K562 (cell line): ENCODE results near the gene SLC48A1. TPM values are rescaled to one million over a fixed set of nuclear protein-coding genes. Genes with fewer than 3 reads are reported as not detected.

Experiments used
- HDAC1 ChIP-seq, 2 experiments: fragments of 450-650 bp; IDR thresholded peaks; 2 replicates each; pipeline ENCODE4 v1.6.1; 2016 to 2017; ENCODE audit warnings: inconsistent platforms in 1 of 2, mild to moderate bottlenecking in 1 of 2, moderate library complexity in 1 of 2
- KHSRP ChIP-seq: fragments of 450-650 bp; IDR thresholded peaks from 2 replicates; pipeline ENCODE4 v1.6.1; 2017
- MNT ChIP-seq, 2 experiments: fragments of 450-650 bp; conservative IDR thresholded peaks; 2 replicates each; pipeline ENCODE4 v1.6.1; 2017; ENCODE audit warnings: mild to moderate bottlenecking in 2 of 2, moderate library complexity in 2 of 2
- MTA3 ChIP-seq: fragments of 450-650 bp; formaldehyde crosslinking; IDR thresholded peaks from 2 replicates; pipeline ENCODE4 v1.6.1; 2017; ENCODE audit warnings: mild to moderate bottlenecking, borderline replicate concordance
- SAFB2 ChIP-seq: fragments of 200-400 bp; formaldehyde crosslinking; IDR thresholded peaks from 2 replicates; pipeline ENCODE4 v1.6.1; 2018; ENCODE audit warnings: borderline replicate concordance, low read length, low read depth, moderate library complexity; ENCODE audit not compliant: severe bottlenecking
- SMARCB1 ChIP-seq: IDR thresholded peaks from 2 replicates; pipeline ENCODE4 v1.6.1; 2011; ENCODE audit warnings: improper control_type of control experiment, low read depth; ENCODE audit not compliant: insufficient read length
- UBTF ChIP-seq, 2 experiments: IDR thresholded peaks; 2 replicates each; pipeline ENCODE4 v1.6.1; 2012; ENCODE audit warnings: improper control_type of control experiment in 2 of 2, low read depth in 2 of 2, low read length in 2 of 2, borderline replicate concordance in 1 of 2
- USF2 ChIP-seq: sonication (generic); formaldehyde crosslinking; IDR thresholded peaks from 2 replicates; pipeline ENCODE4 v1.5.0; 2020; ENCODE audit warnings: missing genetic modification reagents
- ZNF140 ChIP-seq: fragments of 250-450 bp; sonication (Bioruptor Pico); IDR thresholded peaks from 2 replicates; pipeline ENCODE4 v1.8.0; 2021; ENCODE audit warnings: moderate library complexity, mild to moderate bottlenecking, inconsistent platforms
- ZNF282 ChIP-seq: sonication (generic); formaldehyde crosslinking; IDR thresholded peaks from 2 replicates; pipeline ENCODE4 v1.8.1; 2023; ENCODE audit warnings: missing genetic modification reagents
- ZNF592 ChIP-seq: fragments of 450-650 bp; IDR thresholded peaks from 2 replicates; pipeline ENCODE4 v1.6.1; 2017; ENCODE audit warnings: antibody characterized with exemption, mild to moderate bottlenecking
- ZNF764 ChIP-seq: fragments of 250-450 bp; sonication (Bioruptor Pico); IDR thresholded peaks from 2 replicates; pipeline ENCODE4 v1.4.0; 2020; ENCODE audit warnings: low read depth, mild to moderate bottlenecking, moderate library complexity
- polyA plus RNA-seq, 8 experiments: library from polyadenylated mRNA; depleted of rRNA in 4 of 8; stranded (reverse) in 5 of 8; unstranded in 3 of 8; fragments of >200 nt; fragmentation: Nextera tagmentation in 2 of 8; fragmentation: Illumina TruSeq in 1 of 8; extraction: Ambion mirVana in 2 of 8; extraction: Trizol in 1 of 8; gene quantifications; 2 replicates each; pipeline versions ENCODE4 v1.2.1 to v1.2.3, GENCODE V29; 2011 to 2014; ENCODE audit warnings: inconsistent platforms in 1 of 8, missing spikeins in 1 of 8
- total RNA-seq, 7 experiments: library from RNA; depleted of rRNA in 6 of 7; stranded (reverse); fragments of >200 nt in 6 of 7; fragmentation: Illumina TruSeq in 2 of 7; extraction: Trizol in 2 of 7; gene quantifications; 2 replicates each; pipeline versions ENCODE4 v1.2.1 to v1.2.3, GENCODE V29; 2011 to 2021; ENCODE audit warnings: low replicate concordance in 1 of 7
- TF ChIP-seq, protein P1 (sequence below), 3 experiments: fragments of 200-800 bp in 1 of 3; fragments of 250-450 bp in 1 of 3; fragments of 450-650 bp in 1 of 3; sonication (Bioruptor Pico) in 1 of 3; sonication (Bioruptor generic) in 1 of 3; formaldehyde crosslinking in 1 of 3; IDR thresholded peaks; 2 replicates each; pipeline versions ENCODE4 v1.6.1 to v1.8.0; 2016 to 2022; ENCODE audit warnings: mild to moderate bottlenecking in 2 of 3, missing genetic modification characterization in 2 of 3, missing compliant biosample characterization in 1 of 3, moderate library complexity in 1 of 3

Gene SLC48A1
- total and polyA plus RNA-seq, 9 of the 15 experiments (the other 6 are each of a cell fraction or from before 2014, with no cell fraction given) = 10.7 to 37.5 (median 18.7) TPM

DNA sequence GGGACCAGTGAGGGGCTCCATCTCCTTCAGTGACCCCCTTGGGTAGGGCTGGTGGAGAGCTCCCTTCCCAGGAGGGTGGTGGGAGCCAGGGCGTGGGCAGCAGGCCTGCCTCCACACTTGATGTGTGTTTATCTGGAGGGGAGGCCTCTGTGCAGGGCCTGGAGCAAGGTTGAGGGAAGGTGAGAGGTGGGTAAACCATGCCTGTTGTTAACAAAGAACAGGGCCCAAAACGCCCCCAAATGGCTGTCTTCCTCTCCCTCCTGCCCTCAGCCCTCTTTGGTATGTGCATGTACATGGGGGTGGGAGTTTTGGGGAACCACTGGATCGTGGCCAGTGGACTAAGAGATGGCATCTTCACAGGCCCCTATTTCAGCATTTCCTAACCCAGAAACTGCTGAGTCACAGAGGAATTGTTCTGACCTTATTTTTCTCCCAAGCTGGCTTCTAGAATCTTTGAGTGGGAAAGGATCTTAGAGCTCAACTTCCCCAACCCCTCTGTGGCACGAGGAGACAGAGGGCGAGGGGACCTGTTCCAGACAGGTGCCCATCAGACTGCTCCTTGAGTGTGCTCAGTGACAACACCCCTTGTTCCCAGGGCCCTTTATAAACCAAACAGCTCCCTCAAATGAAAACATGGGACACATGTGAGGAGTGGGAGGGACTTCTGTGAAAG is 3.6 kb downstream of the SLC48A1 start (continued):
- TF ChIP-seq USF2 (no peak), ZNF764 (CRISPR knock-in tag) (no peak), UBTF (IDR thresholded peaks at IDR 0.05; ENCODE audit: borderline replicate concordance in 1 of 2, low read depth in 2 of 2, low read length in 2 of 2) (no peak), ZNF140 (CRISPR knock-in tag) (no peak), MTA3 (0 out of 2 replicates have a peak, but pooled peaks have one; percentile 3), KHSRP (no peak), MNT (conservative IDR thresholded peaks at IDR 0.05) (peak; percentile 58 to 61), ZNF592 (peak; percentile 96), ZNF282 (CRISPR knock-in tag) (no peak), HDAC1 (IDR thresholded peaks at IDR 0.05) (no peak; a peak in 1 of 4 replicates), SAFB2 (no peak), SMARCB1 (no peak)
- TF ChIP-seq, protein P1, sequence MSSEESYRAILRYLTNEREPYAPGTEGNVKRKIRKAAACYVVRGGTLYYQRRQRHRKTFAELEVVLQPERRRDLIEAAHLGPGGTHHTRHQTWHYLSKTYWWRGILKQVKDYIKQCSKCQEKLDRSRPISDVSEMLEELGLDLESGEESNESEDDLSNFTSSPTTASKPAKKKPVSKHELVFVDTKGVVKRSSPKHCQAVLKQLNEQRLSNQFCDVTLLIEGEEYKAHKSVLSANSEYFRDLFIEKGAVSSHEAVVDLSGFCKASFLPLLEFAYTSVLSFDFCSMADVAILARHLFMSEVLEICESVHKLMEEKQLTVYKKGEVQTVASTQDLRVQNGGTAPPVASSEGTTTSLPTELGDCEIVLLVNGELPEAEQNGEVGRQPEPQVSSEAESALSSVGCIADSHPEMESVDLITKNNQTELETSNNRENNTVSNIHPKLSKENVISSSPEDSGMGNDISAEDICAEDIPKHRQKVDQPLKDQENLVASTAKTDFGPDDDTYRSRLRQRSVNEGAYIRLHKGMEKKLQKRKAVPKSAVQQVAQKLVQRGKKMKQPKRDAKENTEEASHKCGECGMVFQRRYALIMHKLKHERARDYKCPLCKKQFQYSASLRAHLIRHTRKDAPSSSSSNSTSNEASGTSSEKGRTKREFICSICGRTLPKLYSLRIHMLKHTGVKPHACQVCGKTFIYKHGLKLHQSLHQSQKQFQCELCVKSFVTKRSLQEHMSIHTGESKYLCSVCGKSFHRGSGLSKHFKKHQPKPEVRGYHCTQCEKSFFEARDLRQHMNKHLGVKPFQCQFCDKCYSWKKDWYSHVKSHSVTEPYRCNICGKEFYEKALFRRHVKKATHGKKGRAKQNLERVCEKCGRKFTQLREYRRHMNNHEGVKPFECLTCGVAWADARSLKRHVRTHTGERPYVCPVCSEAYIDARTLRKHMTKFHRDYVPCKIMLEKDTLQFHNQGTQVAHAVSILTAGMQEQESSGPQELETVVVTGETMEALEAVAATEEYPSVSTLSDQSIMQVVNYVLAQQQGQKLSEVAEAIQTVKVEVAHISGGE (CRISPR knock-in tag; IDR thresholded peaks at IDR 0.05) = no peak
